Right lobe of liver (tissue), 4 donors: Measurements from ENCODE around the gene ZCCHC14.

Source experiments
- CTCF ChIP-seq, 4 donors: fragments of 200-600 bp in 3 of 4; fragments of 450-650 bp in 1 of 4; IDR thresholded peaks; one replicate each; pipeline versions ENCODE4 v1.5.1 to v1.8.0; 2016 to 2022; ENCODE audit warnings: antibody characterized with exemption in 4 of 4, mild to moderate bottlenecking in 2 of 4
- POLR2A ChIP-seq: fragments of 450-650 bp; IDR thresholded peaks from one replicate; pipeline ENCODE4 v1.6.1; 2017; ENCODE audit warnings: antibody characterized with exemption, mild to moderate bottlenecking
- donor health status: DM: no; HTN: no; CAD: no.
- donor health status: DM: no; HTN: no; CAD: no.
- donor health status: DM: no; HTN: yes; CAD: no.

GRCh38 chr16:87376660-87377059 lies 116.2 kb downstream of the ZCCHC14 start:
- TF ChIP-seq CTCF (IDR thresholded peaks at IDR 0.05) (no peak), POLR2A (no peak)
